GDM1 (cell line): ENCODE results near the gene ITPR2.

Experiments
- DNase-seq: peaks from one replicate; lab custom pipeline; 2025; lab: John Stamatoyannopoulos, UW

The ITPR2 gene

DNA sequence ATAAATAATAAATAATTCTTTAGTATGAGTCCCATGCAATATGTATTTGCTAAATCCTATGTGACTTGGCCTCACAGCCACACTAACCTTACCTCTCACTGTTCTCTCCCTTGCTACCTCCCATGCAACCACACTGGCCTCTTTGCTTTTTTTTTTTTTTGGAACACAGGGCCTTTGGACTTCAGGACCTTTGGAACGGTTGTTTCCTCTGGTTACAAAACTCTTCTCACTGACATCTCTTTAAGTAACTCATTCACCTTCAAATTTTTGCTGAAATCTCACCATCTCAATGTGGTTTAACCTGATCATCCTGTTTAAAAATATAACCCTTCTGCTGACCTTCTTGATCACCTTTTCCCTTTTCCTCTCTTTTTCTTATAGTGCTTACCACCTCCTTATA, 443.7 kb downstream of the ITPR2 start:
- no peak for DNase-seq

GRCh38 chr12:26384536-26384935, 448.5 kb downstream of the ITPR2 start:
- DNase-seq, result no peak

- DNase-seq, result no peak
Observed at GRCh38 chr12:26383041-26383440, 450.0 kb downstream of the ITPR2 start.

DNA sequence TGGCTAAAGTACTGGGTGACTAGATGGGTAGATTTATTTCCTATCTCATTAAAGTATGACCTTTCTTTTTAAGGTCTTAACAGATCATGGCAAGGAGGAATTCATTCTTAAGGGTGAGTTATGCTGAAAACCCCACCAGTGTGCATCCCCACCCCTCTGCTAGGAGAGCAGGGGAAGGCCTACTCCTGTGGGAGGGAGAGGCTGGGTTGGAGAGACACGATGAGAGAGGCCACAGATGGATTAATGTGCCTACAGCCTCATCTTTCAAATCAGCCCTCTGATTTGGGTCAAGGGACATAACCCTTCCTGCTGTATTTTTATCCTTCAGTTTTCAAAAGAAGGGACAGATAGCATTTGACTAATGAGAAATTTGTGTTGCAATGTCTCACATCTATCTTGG, 452.1 kb downstream of the ITPR2 start:
- no peak for DNase-seq

GRCh38 chr12:26379777-26380467, 453.1 kb downstream of the ITPR2 start:
- no peak for DNase-seq

DNA sequence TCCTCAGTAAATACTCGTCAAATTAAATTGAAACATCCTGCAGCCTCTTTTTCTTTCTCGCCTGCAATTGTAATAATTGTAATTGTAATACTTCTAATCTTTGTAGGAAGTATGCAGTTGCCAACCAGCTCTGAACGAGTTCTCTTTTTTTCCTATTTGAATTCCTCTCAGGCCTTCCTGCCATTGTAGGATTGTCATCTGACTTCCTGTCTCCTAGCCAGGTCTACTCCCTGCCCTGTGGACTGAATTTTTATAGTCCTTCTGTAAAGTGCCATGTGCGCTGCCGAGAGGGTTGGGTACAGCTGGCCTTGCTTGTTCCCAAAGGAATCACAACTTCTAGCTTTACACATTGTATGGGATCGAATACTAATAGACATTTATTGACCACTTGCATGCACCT, 454.3 kb downstream of the ITPR2 start:
- DNase-seq, result no peak

- no peak for DNase-seq
Observed at GRCh38 chr12:26374934-26375680, 457.9 kb downstream of the ITPR2 start.

GRCh38 chr12:26373606-26374495, 459.1 kb downstream of the ITPR2 start:
- DNase-seq, result no peak

GRCh38 chr12:26372866-26373265, 460.1 kb downstream of the ITPR2 start:
- no peak for DNase-seq

DNA sequence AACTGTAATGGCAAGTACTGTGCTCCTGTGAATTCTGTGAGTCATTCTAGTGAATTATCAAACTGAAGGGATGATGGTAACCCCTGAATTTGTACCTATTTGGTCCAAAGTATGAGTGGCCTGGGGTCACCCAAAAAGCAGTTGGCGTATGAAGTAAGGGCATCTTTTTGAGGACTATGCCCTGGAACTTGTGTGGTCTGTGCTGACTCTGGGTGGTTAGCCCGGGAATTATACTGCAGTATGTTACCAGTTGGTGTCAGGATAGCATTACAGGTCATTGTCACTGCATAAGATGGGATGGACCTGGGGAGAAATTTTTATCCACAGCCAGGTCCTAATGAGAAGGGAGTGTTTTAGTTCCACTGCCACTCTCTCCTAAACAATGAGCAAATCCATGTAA, 462.9 kb downstream of the ITPR2 start:
- DNase-seq, result no peak

GRCh38 chr12:26369588-26369987, 463.4 kb downstream of the ITPR2 start:
- DNase-seq, result no peak

GRCh38 chr12:26367991-26368730, 464.8 kb downstream of the ITPR2 start:
- DNase-seq, result no peak

DNA sequence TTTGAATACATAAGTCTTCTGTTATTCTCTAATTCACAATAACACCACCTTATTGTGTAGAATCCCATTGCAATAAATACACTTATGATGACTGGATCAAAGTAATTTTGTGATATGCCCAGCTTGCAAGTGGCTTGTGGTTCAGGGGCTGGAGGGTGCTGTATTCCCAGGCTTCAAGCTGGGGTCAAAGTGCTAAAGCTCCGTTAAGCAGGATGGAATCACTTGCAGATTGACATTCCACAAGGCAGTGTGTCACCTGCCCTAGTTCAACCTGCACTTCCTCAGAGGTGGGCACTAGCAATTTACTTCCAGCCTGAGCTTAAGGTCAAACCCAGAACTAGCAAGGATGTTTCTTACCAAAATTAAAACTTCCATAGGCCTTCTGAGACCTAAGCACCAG, 471.0 kb downstream of the ITPR2 start:
- DNase-seq, result no peak

GRCh38 chr12:26360062-26360461, 472.9 kb downstream of the ITPR2 start:
- no peak for DNase-seq

GRCh38 chr12:26359576-26359975, 473.4 kb downstream of the ITPR2 start:
- no peak for DNase-seq

GRCh38 chr12:26358651-26359050, 474.3 kb downstream of the ITPR2 start:
- DNase-seq, result no peak

DNA sequence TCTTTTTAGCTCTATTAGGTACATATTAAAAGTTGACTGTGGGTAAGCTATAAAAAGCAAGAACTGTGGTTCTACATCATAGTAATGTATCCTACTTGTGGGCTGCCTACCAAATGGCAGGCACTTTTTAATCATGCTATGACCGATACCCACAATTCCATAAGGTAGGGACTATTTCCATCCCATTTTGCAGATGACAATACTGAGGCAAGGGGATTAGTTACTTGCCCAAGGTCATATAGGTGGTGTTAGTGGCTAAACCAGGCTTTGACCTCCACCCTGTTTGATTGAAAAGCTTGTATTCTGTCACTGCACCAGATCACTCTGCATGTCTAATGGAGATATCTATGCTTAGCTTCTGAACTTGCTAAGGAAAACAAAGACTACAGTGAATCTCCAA, 485.7 kb downstream of the ITPR2 start:
- DNase-seq, result no peak

- no peak for DNase-seq
Observed at GRCh38 chr12:26346736-26347135, 486.3 kb downstream of the ITPR2 start.

- DNase-seq, result peak; percentile 4
Observed at GRCh38 chr12:26345471-26346003, 487.5 kb downstream of the ITPR2 start.

DNA sequence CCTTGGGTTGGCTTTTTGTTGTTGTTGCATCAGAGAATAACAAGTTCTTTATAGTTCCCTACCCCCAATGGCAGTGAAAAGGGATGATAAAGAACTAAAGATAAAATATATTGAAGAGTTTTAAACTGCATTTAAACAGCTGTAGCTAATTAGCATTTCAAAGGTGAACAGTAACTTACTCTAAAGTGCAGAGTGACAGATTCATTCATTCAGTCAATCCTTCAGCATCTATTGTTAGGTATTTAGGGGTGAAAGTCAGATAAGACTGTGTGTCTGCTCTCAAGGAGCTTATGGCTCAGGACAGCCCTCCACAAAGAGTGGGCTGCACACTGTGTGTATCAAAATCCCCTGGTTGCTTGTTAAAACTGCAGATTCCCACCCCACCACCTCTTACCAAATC, 491.5 kb downstream of the ITPR2 start:
- no peak for DNase-seq

DNA sequence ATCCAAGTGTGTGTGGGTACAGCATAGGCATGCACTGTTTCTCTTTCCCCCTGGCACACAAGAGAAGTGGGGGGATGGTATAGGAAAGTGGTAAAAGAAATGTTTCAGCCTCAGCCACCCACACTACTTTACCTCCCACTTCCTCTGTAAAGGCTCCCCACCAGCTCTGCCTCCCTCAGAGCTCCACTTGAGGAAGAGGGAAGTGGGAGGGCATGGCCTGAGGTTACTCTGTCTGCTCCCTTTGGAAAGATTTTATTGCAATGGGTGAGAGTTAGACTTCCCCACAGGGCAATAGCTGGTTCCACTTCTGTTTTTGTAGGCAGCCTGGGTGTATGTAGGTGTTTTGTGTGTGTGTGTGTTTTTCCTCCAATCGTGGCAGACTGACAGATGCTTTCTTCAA, 492.3 kb downstream of the ITPR2 start:
- DNase-seq, result peak; percentile 83

GRCh38 chr12:26339976-26340375, 493.0 kb downstream of the ITPR2 start:
- DNase-seq, result no peak
